Common myeloid progenitor, CD34-positive (primary cell): ENCODE measurements around the gene LRRC1.

Experiments used
- CTCF ChIA-PET: fragments of 350-600 bp; sonication (Branson Sonifier 250); formaldehyde crosslinking; loops from one replicate; lab custom pipeline; 2021; ENCODE audit warnings: antibody characterized with exemption; lab: Charles Lee
- POLR2A ChIA-PET: fragments of 350-600 bp; sonication (Branson Sonifier 250); formaldehyde crosslinking; loops from one replicate; lab custom pipeline; 2021; ENCODE audit warnings: antibody characterized with exemption; lab: Charles Lee
- DNase-seq, 3 donors: peaks; one replicate each; pipeline versions ENCODE4 v3.0.0 to v3.0.0-alpha.2; 2013
- H3K27ac ChIP-seq, 2 experiments: 1 replicate in 1 of 2; 2 replicates in 1 of 2; pipeline ENCODE4 v1.7.0; 2013; ENCODE audit warnings: inconsistent platforms in 2 of 2, low read length in 2 of 2, mild to moderate bottlenecking in 2 of 2, low read depth in 1 of 2, moderate library complexity in 1 of 2; ENCODE audit not compliant: severe bottlenecking in 2 of 2, insufficient read depth in 1 of 2, poor library complexity in 1 of 2
- H3K27me3 ChIP-seq, 5 experiments: replicated peaks in 2 of 5; 1 replicate in 3 of 5; 2 replicates in 2 of 5; pipeline versions ENCODE4 v1.6.1 to v1.7.0; 2013; ENCODE audit warnings: low read length in 4 of 5, mild to moderate bottlenecking in 2 of 5, moderate library complexity in 2 of 5, inconsistent platforms in 1 of 5; ENCODE audit not compliant: insufficient read depth in 5 of 5, control insufficient read depth in 4 of 5
- H3K36me3 ChIP-seq, 4 experiments: 1 replicate in 2 of 4; 2 replicates in 2 of 4; pipeline versions ENCODE4 v1.6.1 to v1.7.0; 2013; ENCODE audit warnings: low read length in 3 of 4, control low read depth in 1 of 4, mild to moderate bottlenecking in 1 of 4; ENCODE audit not compliant: control insufficient read depth in 4 of 4, insufficient read depth in 4 of 4
- H3K4me1 ChIP-seq, 4 experiments: 1 replicate in 3 of 4; 2 replicates in 1 of 4; pipeline versions ENCODE4 v1.6.1 to v1.7.1; 2013; ENCODE audit warnings: low read length in 3 of 4, mild to moderate bottlenecking in 3 of 4, control low read depth in 1 of 4, inconsistent platforms in 1 of 4, moderate library complexity in 1 of 4; ENCODE audit not compliant: control insufficient read depth in 4 of 4, insufficient read depth in 4 of 4; ENCODE audit errors: control extremely low read depth in 1 of 4
- H3K4me3 ChIP-seq, 7 experiments: 1 replicate in 4 of 7; 2 replicates in 3 of 7; pipeline versions ENCODE4 v1.5.1 to v1.7.0; 2013; ENCODE audit warnings: mild to moderate bottlenecking in 7 of 7, low read length in 6 of 7, moderate library complexity in 6 of 7, inconsistent platforms in 2 of 7, low read depth in 2 of 7, control low read depth in 1 of 7; ENCODE audit not compliant: insufficient read depth in 4 of 7, control insufficient read depth in 1 of 7; ENCODE audit errors: extremely low read depth in 1 of 7
- H3K9me3 ChIP-seq, 5 experiments: 1 replicate in 4 of 5; 2 replicates in 1 of 5; pipeline versions ENCODE4 v1.6.1 to v1.7.1; 2013; ENCODE audit warnings: low read length in 4 of 5, mild to moderate bottlenecking in 2 of 5, inconsistent platforms in 1 of 5, low read depth in 1 of 5, moderate library complexity in 1 of 5; ENCODE audit not compliant: control insufficient read depth in 4 of 5, insufficient read depth in 2 of 5; ENCODE audit errors: control extremely low read depth in 1 of 5
- WGBS: methylation state at CpG from one replicate; pipeline ENCODE4 v1.1.5; 2013; ENCODE audit not compliant: insufficient coverage; 5-methylcytosine and 5-hydroxymethylcytosine counted together

The LRRC1 gene

GRCh38 chr6:53924821-53925422 is 130.1 kb downstream of the LRRC1 start:
- Histone ChIP-seq H3K4me3 (no peak overlapping the region), H3K4me1 (peaks cover 3 to 8% (median 4%) of the 10 kb centered on the region in 4 experiments), H3K9me3 (no peaks in the 10 kb centered on the region), H3K27me3 (no peaks in the 10 kb centered on the region), H3K27ac (no peak overlapping the region), H3K36me3 (peaks cover 0 to 13% (median 10%) of the 10 kb centered on the region in 4 experiments)
- no peak for DNase-seq
- ChIA-PET POLR2A (no interaction called here), CTCF (no interaction called here)
- 97% methylated on average over 3 of the region's 7 CpGs for WGBS

GRCh38 chr6:53925891-53926290 is 131.1 kb downstream of the LRRC1 start:
- H3K27ac ChIP-seq = no peak overlapping the region
- POLR2A ChIA-PET = no interaction called here
- CTCF ChIA-PET = interaction anchor here (0.8 kb wide), 1 partner anchor 197 kb away, joined by 4 read pairs; no protein-coding TSS in a partner anchor
- H3K9me3 ChIP-seq = no peaks in the 10 kb centered on the region
- peaks cover 3 to 8% (median 4%) of the 10 kb centered on the region in 4 experiments for H3K4me1 ChIP-seq
- 100% methylated on average over 6 of the region's 6 CpGs for WGBS
- peaks cover 0 to 12% (median 6%) of the 10 kb centered on the region in 4 experiments for H3K36me3 ChIP-seq
- H3K27me3 ChIP-seq = no peaks in the 10 kb centered on the region
- DNase-seq = no peak
- H3K4me3 ChIP-seq = no peak overlapping the region

- peaks cover 0 to 6% (median 4%) of the 10 kb centered on the region in 4 experiments for H3K36me3 ChIP-seq
- POLR2A ChIA-PET = no interaction called here
- DNase-seq = no peak
- peaks cover 3 to 8% (median 4%) of the 10 kb centered on the region in 4 experiments for H3K4me1 ChIP-seq
- 100% methylated on average over 1 of the region's 2 CpGs for WGBS
- CTCF ChIA-PET = interaction anchor here (0.8 kb wide), 1 partner anchor 198 kb away, joined by 4 read pairs; no protein-coding TSS in a partner anchor
- no peaks in the 10 kb centered on the region for H3K27me3 ChIP-seq
- H3K27ac ChIP-seq = no peak overlapping the region
- H3K4me3 ChIP-seq = no peak overlapping the region
- no peaks in the 10 kb centered on the region for H3K9me3 ChIP-seq
Measured at GRCh38 chr6:53926505-53926904, 131.7 kb downstream of the LRRC1 start.

GRCh38 chr6:53928641-53929040 is 133.8 kb downstream of the LRRC1 start:
- POLR2A ChIA-PET = no interaction called here
- CTCF ChIA-PET = no interaction called here
- peaks cover 0 to 2% (median 0%) of the 10 kb centered on the region in 4 experiments for H3K36me3 ChIP-seq
- no peaks in the 10 kb centered on the region for H3K27me3 ChIP-seq
- H3K27ac ChIP-seq = no peak overlapping the region
- H3K9me3 ChIP-seq = no peaks in the 10 kb centered on the region
- no peak overlapping the region for H3K4me3 ChIP-seq
- WGBS = 100% methylated on average over 1 of the region's 1 CpG
- H3K4me1 ChIP-seq = peaks cover 3 to 8% (median 4%) of the 10 kb centered on the region in 4 experiments
- no peak for DNase-seq

GRCh38 chr6:53929041-53929820 is 134.4 kb downstream of the LRRC1 start:
- H3K36me3 ChIP-seq = peaks cover 0 to 2% (median 0%) of the 10 kb centered on the region in 4 experiments
- POLR2A ChIA-PET = no interaction called here
- no peaks in the 10 kb centered on the region for H3K27me3 ChIP-seq
- CTCF ChIA-PET = no interaction called here
- H3K9me3 ChIP-seq = no peaks in the 10 kb centered on the region
- peaks cover 3 to 8% (median 4%) of the 10 kb centered on the region in 4 experiments for H3K4me1 ChIP-seq
- H3K27ac ChIP-seq = no peak overlapping the region
- peak in 1 of 3 donors; percentile 9 for DNase-seq
- 89% methylated on average over 4 of the region's 4 CpGs for WGBS
- no peak overlapping the region for H3K4me3 ChIP-seq

- H3K4me3 ChIP-seq = no peak overlapping the region
- peaks cover 0 to 2% (median 0%) of the 10 kb centered on the region in 4 experiments for H3K36me3 ChIP-seq
- no peak for DNase-seq
- H3K9me3 ChIP-seq = no peaks in the 10 kb centered on the region
- ChIA-PET CTCF (interaction anchor here (0.5 to 0.6 kb wide), 2 partner anchors 207 to 767 kb away, joined by 3 read pairs; no protein-coding TSS in a partner anchor), POLR2A (no interaction called here)
- peaks cover 3 to 8% (median 4%) of the 10 kb centered on the region in 4 experiments for H3K4me1 ChIP-seq
- H3K27ac ChIP-seq = no peak overlapping the region
- 98% methylated on average over 6 of the region's 6 CpGs for WGBS
- H3K27me3 ChIP-seq = no peaks in the 10 kb centered on the region
Measured at GRCh38 chr6:53929821-53930120, 135.0 kb downstream of the LRRC1 start.

- POLR2A ChIA-PET = no interaction called here
- H3K27me3 ChIP-seq = no peaks in the 10 kb centered on the region
- WGBS = 60% methylated on average over 1 of the region's 1 CpG
- H3K36me3 ChIP-seq = peaks cover 0 to 2% (median 0%) of the 10 kb centered on the region in 4 experiments
- H3K9me3 ChIP-seq = no peaks in the 10 kb centered on the region
- H3K4me3 ChIP-seq = no peak overlapping the region
- CTCF ChIA-PET = interaction anchor here (0.5 to 1.2 kb wide), 3 partner anchors 14 to 767 kb away, joined by 3 read pairs; no protein-coding TSS in a partner anchor
- peaks cover 3 to 8% (median 4%) of the 10 kb centered on the region in 4 experiments for H3K4me1 ChIP-seq
- H3K27ac ChIP-seq = no peak overlapping the region
- DNase-seq = no peak
Measured at GRCh38 chr6:53930330-53930729, 135.5 kb downstream of the LRRC1 start.
